Measurements from ENCODE around the gene COG5.

GRCh38 chr7:107277331-107277730 lies 286.4 kb downstream of the COG5 start:
- TF ChIP-seq CTCF (IDR thresholded peaks at IDR 0.05; ENCODE audit: low read depth, low read length, missing input control) (no peak), TAF1 (conservative IDR thresholded peaks at IDR 0.05) (no peak), REST (IDR thresholded peaks at IDR 0.05) (no peak), ZBTB33 (IDR thresholded peaks at IDR 0.05) (no peak), MAX (IDR thresholded peaks at IDR 0.05) (no peak), NR2F2 (IDR thresholded peaks at IDR 0.05) (no peak), SP1 (IDR thresholded peaks at IDR 0.05) (no peak), YY1 (IDR thresholded peaks at IDR 0.05) (no peak), EGR1 (IDR thresholded peaks at IDR 0.05; ENCODE audit: low read depth in 2 of 2) (no peak), FOXA1 (IDR thresholded peaks at IDR 0.05) (no peak), JUND (IDR thresholded peaks at IDR 0.05) (no peak), RAD21 (IDR thresholded peaks at IDR 0.05) (no peak), HNF4A (conservative IDR thresholded peaks at IDR 0.05) (no peak), RXRA (IDR thresholded peaks at IDR 0.05) (no peak)
